ENCODE results near the gene PAMR1.

GRCh38 chr11:35458846-35459245 is 66.6 kb downstream of the PAMR1 start:
- TF ChIP-seq RAD21 (conservative IDR thresholded peaks at IDR 0.05 in 1 of 2, IDR thresholded peaks at IDR 0.05 in 1 of 2) (no peak), USF2 (IDR thresholded peaks at IDR 0.05) (no peak), POLR2A (IDR thresholded peaks at IDR 0.05; ENCODE audit: low read length) (no peak), JUN (IDR thresholded peaks at IDR 0.05) (no peak), SREBF2 (IDR thresholded peaks at IDR 0.05) (no peak), MAZ (IDR thresholded peaks at IDR 0.05; ENCODE audit: borderline replicate concordance, low read depth, low read length) (no peak), KDM1A (IDR thresholded peaks at IDR 0.05; ENCODE audit: low read depth) (no peak), CHD2 (IDR thresholded peaks at IDR 0.05; ENCODE audit: low read length, partially characterized antibody) (no peak), ZNF302 (CRISPR knock-in tag; IDR thresholded peaks at IDR 0.05) (no peak)
- TF ChIP-seq, protein P1, sequence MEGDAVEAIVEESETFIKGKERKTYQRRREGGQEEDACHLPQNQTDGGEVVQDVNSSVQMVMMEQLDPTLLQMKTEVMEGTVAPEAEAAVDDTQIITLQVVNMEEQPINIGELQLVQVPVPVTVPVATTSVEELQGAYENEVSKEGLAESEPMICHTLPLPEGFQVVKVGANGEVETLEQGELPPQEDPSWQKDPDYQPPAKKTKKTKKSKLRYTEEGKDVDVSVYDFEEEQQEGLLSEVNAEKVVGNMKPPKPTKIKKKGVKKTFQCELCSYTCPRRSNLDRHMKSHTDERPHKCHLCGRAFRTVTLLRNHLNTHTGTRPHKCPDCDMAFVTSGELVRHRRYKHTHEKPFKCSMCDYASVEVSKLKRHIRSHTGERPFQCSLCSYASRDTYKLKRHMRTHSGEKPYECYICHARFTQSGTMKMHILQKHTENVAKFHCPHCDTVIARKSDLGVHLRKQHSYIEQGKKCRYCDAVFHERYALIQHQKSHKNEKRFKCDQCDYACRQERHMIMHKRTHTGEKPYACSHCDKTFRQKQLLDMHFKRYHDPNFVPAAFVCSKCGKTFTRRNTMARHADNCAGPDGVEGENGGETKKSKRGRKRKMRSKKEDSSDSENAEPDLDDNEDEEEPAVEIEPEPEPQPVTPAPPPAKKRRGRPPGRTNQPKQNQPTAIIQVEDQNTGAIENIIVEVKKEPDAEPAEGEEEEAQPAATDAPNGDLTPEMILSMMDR (IDR thresholded peaks at IDR 0.05): no peak

Measured in A549 (cell line).